ENCODE data around the gene ROBO2.

ROBO2 gene

GRCh38 chr3:77566055-77566454, 526.2 kb downstream of the ROBO2 start:
- no peak for DNase-seq (ENCODE audit: low read depth in 3 of 3)

GRCh38 chr3:77571971-77572715, 532.2 kb downstream of the ROBO2 start:
- DNase-seq (ENCODE audit: low read depth in 3 of 3) = no peak

GRCh38 chr3:77577264-77577663, 537.4 kb downstream of the ROBO2 start:
- DNase-seq (ENCODE audit: low read depth in 3 of 3) = no peak

GRCh38 chr3:77586216-77586615, 546.3 kb downstream of the ROBO2 start:
- DNase-seq (ENCODE audit: low read depth in 3 of 3) = no peak

- DNase-seq (ENCODE audit: low read depth in 3 of 3) = no peak
These were observed 549.0 kb downstream of the ROBO2 start for GRCh38 chr3:77588863-77589262.

- no peak for DNase-seq (ENCODE audit: low read depth in 3 of 3)
These were observed 550.3 kb downstream of the ROBO2 start for GRCh38 chr3:77590191-77590590.

- DNase-seq (ENCODE audit: low read depth in 3 of 3) = no peak
These were observed 555.5 kb downstream of the ROBO2 start for GRCh38 chr3:77595371-77595870.

- no peak for DNase-seq (ENCODE audit: low read depth in 3 of 3)
These were observed 560.0 kb downstream of the ROBO2 start for GRCh38 chr3:77599948-77600347.

GRCh38 chr3:77601823-77602415, 562.0 kb downstream of the ROBO2 start:
- DNase-seq (ENCODE audit: low read depth in 3 of 3) = no peak

GRCh38 chr3:77602722-77603121, 562.8 kb downstream of the ROBO2 start:
- DNase-seq (ENCODE audit: low read depth in 3 of 3) = no peak

GRCh38 chr3:77605308-77605707, 565.4 kb downstream of the ROBO2 start:
- DNase-seq (ENCODE audit: low read depth in 3 of 3) = no peak

- no peak for DNase-seq (ENCODE audit: low read depth in 3 of 3)
These were observed 566.0 kb downstream of the ROBO2 start for GRCh38 chr3:77605865-77606264.

GRCh38 chr3:77606372-77606771, 566.5 kb downstream of the ROBO2 start:
- DNase-seq (ENCODE audit: low read depth in 3 of 3) = no peak

GRCh38 chr3:77618686-77619085, 578.8 kb downstream of the ROBO2 start:
- no peak for DNase-seq (ENCODE audit: low read depth in 3 of 3)

- DNase-seq (ENCODE audit: low read depth in 3 of 3) = no peak
These were observed 580.1 kb downstream of the ROBO2 start for GRCh38 chr3:77620009-77620408.

- DNase-seq (ENCODE audit: low read depth in 3 of 3) = no peak
These were observed 583.6 kb downstream of the ROBO2 start for GRCh38 chr3:77623500-77623899.

- no peak for DNase-seq (ENCODE audit: low read depth in 3 of 3)
These were observed 586.3 kb downstream of the ROBO2 start for GRCh38 chr3:77626157-77626556.

- DNase-seq (ENCODE audit: low read depth in 3 of 3) = no peak
These were observed 608.3 kb downstream of the ROBO2 start for GRCh38 chr3:77648214-77648613.

- no peak for DNase-seq (ENCODE audit: low read depth in 3 of 3)
These were observed 608.8 kb downstream of the ROBO2 start for GRCh38 chr3:77648664-77649063.

- DNase-seq (ENCODE audit: low read depth in 3 of 3) = no peak
These were observed 612.7 kb downstream of the ROBO2 start for GRCh38 chr3:77652624-77653023.

- DNase-seq (ENCODE audit: low read depth in 3 of 3) = no peak
These were observed 615.5 kb downstream of the ROBO2 start for GRCh38 chr3:77655396-77655795.

GRCh38 chr3:77660718-77661117, 620.8 kb downstream of the ROBO2 start:
- no peak for DNase-seq (ENCODE audit: low read depth in 3 of 3)

- no peak for DNase-seq (ENCODE audit: low read depth in 3 of 3)
These were observed 628.0 kb downstream of the ROBO2 start for GRCh38 chr3:77667901-77668300.

Measured in stimulated activated CD4-positive, alpha-beta T cell treated with anti-CD3 and anti-CD28 coated beads, TNF-alpha, amount 100 ng/mL, for 48 hours (primary cell).